ENCODE measurements around the gene FUCA1. TPM values are rescaled to one million over a fixed set of nuclear protein-coding genes. Genes with fewer than 3 reads are reported as not detected.

FUCA1 gene
- total and polyA plus RNA-seq, 10 of the 15 experiments (the other 5 are each of a cell fraction or from before 2014, with no cell fraction given) = 33.3 to 117 (median 52.6) TPM

- no peak overlapping the region for H3K27ac ChIP-seq (ENCODE audit: control insufficient read depth, insufficient read depth)
- H2AFZ ChIP-seq (ENCODE audit: control insufficient read depth, low read depth, low read length) = no peak overlapping the region
- peaks cover 18% of the 10 kb centered on the region for H3K9me3 ChIP-seq (replicated peaks; ENCODE audit: control insufficient read depth, insufficient read depth, low read length)
- CTCF ChIA-PET = interaction anchor here (1.1 kb wide), 1 partner anchor 64 kb away, joined by 5 read pairs; no protein-coding TSS in a partner anchor
- no peaks in the 10 kb centered on the region for H3K4me1 ChIP-seq (ENCODE audit: control insufficient read depth, insufficient read depth, low read length)
- no peak for FAIRE-seq
- POLR2A ChIA-PET = interaction anchor here (0.5 to 0.6 kb wide), 2 partner anchors 26 to 35 kb away, joined by 5 to 6 read pairs; no protein-coding TSS in a partner anchor
- no TSS peak for BruUV-seq (replicated peaks)
- no peaks in the 10 kb centered on the region; a peak in 1 of 4 replicates for H3K27me3 ChIP-seq (replicated peaks in 1 of 2; ENCODE audit: control insufficient read depth in 2 of 2, insufficient read depth in 2 of 2, low read length in 1 of 2)
- H3K79me2 ChIP-seq (ENCODE audit: control insufficient read depth, insufficient read depth, low read length) = no peaks in the 10 kb centered on the region
- RAD21 ChIA-PET (ENCODE audit: unreplicated experiment) = interaction anchor here (0.6 kb wide), 1 partner anchor 64 kb away, joined by 3 read pairs; no protein-coding TSS in a partner anchor
- intact Hi-C loops (cut with micrococcal nuclease; ENCODE audit: unreplicated experiment) = no loop called here
- no peak for ATAC-seq
- H3K4me2 ChIP-seq (ENCODE audit: control insufficient read depth, insufficient read depth) = no peak overlapping the region
- H3K36me3 ChIP-seq (ENCODE audit: control insufficient read depth in 2 of 2, insufficient read depth in 2 of 2, low read length in 1 of 2) = peaks cover 0 to 9% of the 10 kb centered on the region in 2 experiments; a peak in 2 of 4 replicates
- DNase-seq (ENCODE audit: low read depth, low spot score) = no peak
- TF ChIP-seq HCFC1 (IDR thresholded peaks at IDR 0.05; ENCODE audit: low read length) (no peak), NBN (IDR thresholded peaks at IDR 0.05) (no peak), NFIC (IDR thresholded peaks at IDR 0.05; ENCODE audit: low read depth, low read length) (no peak), TCF7 (IDR thresholded peaks at IDR 0.05; ENCODE audit: borderline replicate concordance) (no peak), PAX8 (IDR thresholded peaks at IDR 0.05) (no peak), FOS (IDR thresholded peaks at IDR 0.05; ENCODE audit: borderline replicate concordance, extremely low read depth, insufficient read length) (no peak), RAD21 (IDR thresholded peaks at IDR 0.05; ENCODE audit: insufficient read depth, low read depth, low read length) (no peak), RAD51 (IDR thresholded peaks at IDR 0.05) (no peak)
- TF ChIP-seq, protein P1, sequence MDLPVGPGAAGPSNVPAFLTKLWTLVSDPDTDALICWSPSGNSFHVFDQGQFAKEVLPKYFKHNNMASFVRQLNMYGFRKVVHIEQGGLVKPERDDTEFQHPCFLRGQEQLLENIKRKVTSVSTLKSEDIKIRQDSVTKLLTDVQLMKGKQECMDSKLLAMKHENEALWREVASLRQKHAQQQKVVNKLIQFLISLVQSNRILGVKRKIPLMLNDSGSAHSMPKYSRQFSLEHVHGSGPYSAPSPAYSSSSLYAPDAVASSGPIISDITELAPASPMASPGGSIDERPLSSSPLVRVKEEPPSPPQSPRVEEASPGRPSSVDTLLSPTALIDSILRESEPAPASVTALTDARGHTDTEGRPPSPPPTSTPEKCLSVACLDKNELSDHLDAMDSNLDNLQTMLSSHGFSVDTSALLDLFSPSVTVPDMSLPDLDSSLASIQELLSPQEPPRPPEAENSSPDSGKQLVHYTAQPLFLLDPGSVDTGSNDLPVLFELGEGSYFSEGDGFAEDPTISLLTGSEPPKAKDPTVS (IDR thresholded peaks at IDR 0.05; ENCODE audit: low read depth, low read length) = no peak
- no peaks in the 10 kb centered on the region for H4K20me1 ChIP-seq (ENCODE audit: control insufficient read depth, insufficient read depth)
- SMC1A ChIA-PET (ENCODE audit: uncharacterized antibody, unreplicated experiment) = no interaction called here
- no peak overlapping the region for H3K9ac ChIP-seq (ENCODE audit: control insufficient read depth, insufficient read depth, low read length)
- in situ Hi-C loops (cut with MboI) = no loop called here
- WGBS (ENCODE audit: insufficient coverage, insufficient replicate concordance, low lambda C conversion rate, missing lambda C conversion rate) = 73% methylated on average over 3 of the region's 3 CpGs
- H3K4me3 ChIP-seq = no peak overlapping the region
Observed at GRCh38 chr1:23875382-23875781, 7.3 kb upstream of the FUCA1 start.
